ENCODE results near the gene DRD2.

The DRD2 gene

GRCh38 chr11:113461639-113462038 lies 13.6 kb downstream of the DRD2 start:
- no peaks in the 10 kb centered on the region for H4K20me1 ChIP-seq (ENCODE audit: low read depth, low read length)
- no peak overlapping the region for H3K4me3 ChIP-seq (ENCODE audit: insufficient read depth, low read length, poor library complexity, severe bottlenecking)
- no peaks in the 10 kb centered on the region for H3K9me2 ChIP-seq (replicated peaks; ENCODE audit: insufficient read depth, low read length)
- H3K4me2 ChIP-seq (ENCODE audit: low read depth, low read length, poor library complexity, severe bottlenecking): no peak overlapping the region
- no peaks in the 10 kb centered on the region for H3K36me3 ChIP-seq (ENCODE audit: low read length)
- H3K9ac ChIP-seq (ENCODE audit: low read length): no peak overlapping the region
- H3K27ac ChIP-seq (ENCODE audit: low read depth, low read length): no peak overlapping the region
- no peak overlapping the region for H2AFZ ChIP-seq (ENCODE audit: low read depth, low read length, severe bottlenecking)
- no peaks in the 10 kb centered on the region for H3K27me3 ChIP-seq (ENCODE audit: low read length)
- H3K9me3 ChIP-seq (ENCODE audit: insufficient read depth, low read length): no peaks in the 10 kb centered on the region
- H3K79me2 ChIP-seq (ENCODE audit: insufficient read depth, low read length): no peaks in the 10 kb centered on the region
- no peaks in the 10 kb centered on the region for H3F3A ChIP-seq (ENCODE audit: insufficient read depth)
- no peak for TF ChIP-seq EZH2phosphoT487 (conservative IDR thresholded peaks at IDR 0.05; ENCODE audit: low read length)
- no peak for TF ChIP-seq CTCF (IDR thresholded peaks at IDR 0.05; ENCODE audit: insufficient read depth, low read length, poor library complexity, severe bottlenecking)

- no peak overlapping the region for H3K9ac ChIP-seq (ENCODE audit: low read length)
- no peaks in the 10 kb centered on the region for H3K36me3 ChIP-seq (ENCODE audit: low read length)
- no peaks in the 10 kb centered on the region for H3K27me3 ChIP-seq (ENCODE audit: low read length)
- no peak for TF ChIP-seq CTCF (IDR thresholded peaks at IDR 0.05; ENCODE audit: insufficient read depth, low read length, poor library complexity, severe bottlenecking)
- TF ChIP-seq EZH2phosphoT487 (conservative IDR thresholded peaks at IDR 0.05; ENCODE audit: low read length): no peak
- no peaks in the 10 kb centered on the region for H3K9me2 ChIP-seq (replicated peaks; ENCODE audit: insufficient read depth, low read length)
- no peaks in the 10 kb centered on the region for H3K79me2 ChIP-seq (ENCODE audit: insufficient read depth, low read length)
- no peak overlapping the region for H2AFZ ChIP-seq (ENCODE audit: low read depth, low read length, severe bottlenecking)
- H3K27ac ChIP-seq (ENCODE audit: low read depth, low read length): no peak overlapping the region
- no peaks in the 10 kb centered on the region for H3K9me3 ChIP-seq (ENCODE audit: insufficient read depth, low read length)
- no peaks in the 10 kb centered on the region for H3F3A ChIP-seq (ENCODE audit: insufficient read depth)
- H4K20me1 ChIP-seq (ENCODE audit: low read depth, low read length): no peaks in the 10 kb centered on the region
- H3K4me2 ChIP-seq (ENCODE audit: low read depth, low read length, poor library complexity, severe bottlenecking): no peak overlapping the region
- no peak overlapping the region for H3K4me3 ChIP-seq (ENCODE audit: insufficient read depth, low read length, poor library complexity, severe bottlenecking)
Measured at GRCh38 chr11:113460469-113460868, 14.7 kb downstream of the DRD2 start.

DNA sequence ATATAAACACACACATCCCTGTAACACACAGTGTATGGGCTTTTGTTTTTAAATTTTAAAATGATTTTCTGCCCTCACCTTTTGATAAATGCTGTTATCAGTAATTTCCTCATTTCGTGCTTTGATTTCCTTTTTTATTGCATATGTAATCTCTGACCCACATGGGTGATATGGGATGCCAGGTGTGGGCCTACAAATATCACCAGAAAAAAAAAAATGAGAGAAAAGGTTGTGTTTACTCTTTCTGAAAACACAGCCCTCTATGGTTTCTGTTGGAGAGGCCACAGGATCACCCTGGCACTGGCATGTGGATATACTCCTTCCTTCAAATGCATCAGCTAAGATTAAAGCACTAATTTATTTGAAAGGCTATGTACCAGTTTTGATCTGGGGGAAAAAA lies 17.0 kb downstream of the DRD2 start:
- H3F3A ChIP-seq (ENCODE audit: insufficient read depth): no peaks in the 10 kb centered on the region
- no peaks in the 10 kb centered on the region for H3K36me3 ChIP-seq (ENCODE audit: low read length)
- no peaks in the 10 kb centered on the region for H3K79me2 ChIP-seq (ENCODE audit: insufficient read depth, low read length)
- no peak overlapping the region for H3K9ac ChIP-seq (ENCODE audit: low read length)
- no peaks in the 10 kb centered on the region for H3K27me3 ChIP-seq (ENCODE audit: low read length)
- H4K20me1 ChIP-seq (ENCODE audit: low read depth, low read length): no peaks in the 10 kb centered on the region
- TF ChIP-seq CTCF (IDR thresholded peaks at IDR 0.05; ENCODE audit: insufficient read depth, low read length, poor library complexity, severe bottlenecking) (no peak), EZH2phosphoT487 (conservative IDR thresholded peaks at IDR 0.05; ENCODE audit: low read length) (no peak)
- H2AFZ ChIP-seq (ENCODE audit: low read depth, low read length, severe bottlenecking): no peak overlapping the region
- no peaks in the 10 kb centered on the region for H3K9me2 ChIP-seq (replicated peaks; ENCODE audit: insufficient read depth, low read length)
- H3K27ac ChIP-seq (ENCODE audit: low read depth, low read length): no peak overlapping the region
- H3K4me3 ChIP-seq (ENCODE audit: insufficient read depth, low read length, poor library complexity, severe bottlenecking): no peak overlapping the region
- no peaks in the 10 kb centered on the region for H3K9me3 ChIP-seq (ENCODE audit: insufficient read depth, low read length)
- no peak overlapping the region for H3K4me2 ChIP-seq (ENCODE audit: low read depth, low read length, poor library complexity, severe bottlenecking)

DNA sequence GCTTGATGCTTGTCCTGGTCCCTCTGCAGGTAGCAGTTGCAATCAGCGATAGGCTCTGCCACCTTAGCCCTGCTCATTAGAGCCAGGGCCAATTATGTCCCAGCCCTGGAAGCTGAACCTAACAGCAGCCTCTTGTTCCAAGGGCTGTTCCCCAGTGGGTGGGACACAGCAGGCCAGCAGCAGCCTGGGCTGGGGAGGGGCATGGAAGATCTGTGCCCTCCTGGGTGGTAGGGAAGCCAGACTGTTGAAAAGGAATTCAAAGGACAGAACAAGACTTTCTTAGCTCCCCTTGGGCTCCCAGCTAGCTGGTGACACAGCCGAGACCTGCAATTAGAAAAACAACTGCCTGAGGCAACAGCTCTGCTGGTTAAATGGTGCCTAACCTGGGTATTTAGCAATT lies 17.4 kb downstream of the DRD2 start:
- TF ChIP-seq CTCF (IDR thresholded peaks at IDR 0.05; ENCODE audit: insufficient read depth, low read length, poor library complexity, severe bottlenecking) (no peak), EZH2phosphoT487 (conservative IDR thresholded peaks at IDR 0.05; ENCODE audit: low read length) (no peak)
- Histone ChIP-seq H3K36me3 (ENCODE audit: low read length) (no peaks in the 10 kb centered on the region), H3F3A (ENCODE audit: insufficient read depth) (no peaks in the 10 kb centered on the region), H3K4me2 (ENCODE audit: low read depth, low read length, poor library complexity, severe bottlenecking) (no peak overlapping the region), H3K27me3 (ENCODE audit: low read length) (no peaks in the 10 kb centered on the region), H3K9me3 (ENCODE audit: insufficient read depth, low read length) (no peaks in the 10 kb centered on the region), H3K4me3 (ENCODE audit: insufficient read depth, low read length, poor library complexity, severe bottlenecking) (no peak overlapping the region), H3K27ac (ENCODE audit: low read depth, low read length) (no peak overlapping the region), H2AFZ (ENCODE audit: low read depth, low read length, severe bottlenecking) (no peak overlapping the region), H3K9me2 (replicated peaks; ENCODE audit: insufficient read depth, low read length) (no peaks in the 10 kb centered on the region), H3K79me2 (ENCODE audit: insufficient read depth, low read length) (no peaks in the 10 kb centered on the region), H4K20me1 (ENCODE audit: low read depth, low read length) (no peaks in the 10 kb centered on the region), H3K9ac (ENCODE audit: low read length) (no peak overlapping the region)
